Hippocampal formation (tissue), 2 donors: ENCODE measurements around the gene GOLT1B.

Source experiments
- DNase-seq, 2 donors: peaks; one replicate each; lab custom pipeline; 2025; lab: John Stamatoyannopoulos, UW

GOLT1B gene

GRCh38 chr12:21523148-21523547, 21.6 kb downstream of the GOLT1B start:
- no peak for DNase-seq

- no peak for DNase-seq
These were observed 24.5 kb downstream of the GOLT1B start, which contains the start of gene SPX for GRCh38 chr12:21526053-21526452. Gene SPX (plus strand): TSS chr12:21526296. CDS start chr12:21526473, 177 bp downstream.

- DNase-seq, result no peak
These were observed 25.2 kb downstream of the GOLT1B start for GRCh38 chr12:21526721-21527345.

GRCh38 chr12:21527451-21528180, 26.0 kb downstream of the GOLT1B start:
- DNase-seq, result peak; percentile 28 to 61

GRCh38 chr12:21528953-21529352, 27.4 kb downstream of the GOLT1B start:
- DNase-seq, result no peak

- no peak for DNase-seq
These were observed 27.9 kb downstream of the GOLT1B start for GRCh38 chr12:21529456-21529855.

GRCh38 chr12:21538061-21538653, 36.6 kb downstream of the GOLT1B start:
- DNase-seq, result no peak

- no peak for DNase-seq
These were observed 38.2 kb downstream of the GOLT1B start for GRCh38 chr12:21539797-21540196.

GRCh38 chr12:21541773-21542172, 40.2 kb downstream of the GOLT1B start:
- no peak for DNase-seq

GRCh38 chr12:21542403-21542802, 40.8 kb downstream of the GOLT1B start:
- no peak for DNase-seq

GRCh38 chr12:21543151-21543550, 41.6 kb downstream of the GOLT1B start:
- no peak for DNase-seq

GRCh38 chr12:21545557-21545956, 44.0 kb downstream of the GOLT1B start:
- no peak for DNase-seq

- no peak for DNase-seq
These were observed 45.1 kb downstream of the GOLT1B start for GRCh38 chr12:21546716-21547115.

- no peak for DNase-seq
These were observed 45.8 kb downstream of the GOLT1B start for GRCh38 chr12:21547437-21547836.

- DNase-seq, result peak; percentile 6 to 21
These were observed 50.4 kb downstream of the GOLT1B start for GRCh38 chr12:21551841-21552465.

- no peak for DNase-seq
These were observed 51.2 kb downstream of the GOLT1B start for GRCh38 chr12:21552635-21553328.

GRCh38 chr12:21553329-21553675, 51.7 kb downstream of the GOLT1B start:
- DNase-seq, result no peak

- no peak for DNase-seq
These were observed 56.6 kb downstream of the GOLT1B start for GRCh38 chr12:21558100-21558679.

- DNase-seq, result no peak
These were observed 58.4 kb downstream of the GOLT1B start for GRCh38 chr12:21559855-21560569.

GRCh38 chr12:21561158-21561557, 59.6 kb downstream of the GOLT1B start:
- no peak for DNase-seq

GRCh38 chr12:21562859-21563258, 61.3 kb downstream of the GOLT1B start:
- no peak for DNase-seq
